Nephron progenitor cell (in vitro differentiated cells): ENCODE results near the gene TMPRSS11D.

Experiments
- DNase-seq: peaks from one replicate; pipeline ENCODE4 v3.0.0; 2021
- H3K27ac Mint-ChIP-seq: 2 replicates; pipeline ENCODE4 v1.8.0; 2021; ENCODE audit warnings: mild to moderate bottlenecking, moderate library complexity, mixed read lengths
- H3K27me3 Mint-ChIP-seq: 2 replicates; pipeline ENCODE4 v1.8.0; 2021; ENCODE audit warnings: mild to moderate bottlenecking, low read depth, mixed read lengths; ENCODE audit not compliant: poor library complexity
- H3K36me3 Mint-ChIP-seq: 2 replicates; pipeline ENCODE4 v1.8.0; 2021; ENCODE audit warnings: low read depth, mixed read lengths
- H3K4me1 Mint-ChIP-seq: 2 replicates; pipeline ENCODE4 v1.8.0; 2021; ENCODE audit warnings: mixed read lengths
- H3K4me3 Mint-ChIP-seq: 2 replicates; pipeline ENCODE4 v1.8.0; 2021; ENCODE audit warnings: mild to moderate bottlenecking, moderate library complexity, mixed read lengths
- H3K9me3 Mint-ChIP-seq: 2 replicates; pipeline ENCODE4 v1.8.0; 2021; ENCODE audit warnings: mild to moderate bottlenecking, moderate library complexity, mixed read lengths
- CTCF ChIP-seq: fragments of 200-600 bp; sonication (generic); IDR thresholded peaks from 2 replicates; pipeline ENCODE4 v1.5.0; 2021; ENCODE audit warnings: antibody characterized with exemption

TMPRSS11D gene

GRCh38 chr4:67926485-67926884 is 42.7 kb upstream of the TMPRSS11D start:
- TF ChIP-seq CTCF, result no peak
- Mint-ChIP-seq H3K4me3 (no peak overlapping the region), H3K27me3 (no peaks in the 10 kb centered on the region), H3K36me3 (no peaks in the 10 kb centered on the region), H3K27ac (no peak overlapping the region), H3K9me3 (peaks cover 7% of the 10 kb centered on the region), H3K4me1 (peaks cover 5% of the 10 kb centered on the region)
- no peak for DNase-seq

- no peak overlapping the region for H3K27ac Mint-ChIP-seq
- no peak for DNase-seq
- no peaks in the 10 kb centered on the region for H3K36me3 Mint-ChIP-seq
- peaks cover 7% of the 10 kb centered on the region for H3K9me3 Mint-ChIP-seq
- no peak for TF ChIP-seq CTCF
- H3K27me3 Mint-ChIP-seq, result no peaks in the 10 kb centered on the region
- H3K4me1 Mint-ChIP-seq, result no peaks in the 10 kb centered on the region
- H3K4me3 Mint-ChIP-seq, result no peak overlapping the region
Observed at GRCh38 chr4:67922697-67923096, 38.9 kb upstream of the TMPRSS11D start.

GRCh38 chr4:67918428-67918827 is 34.6 kb upstream of the TMPRSS11D start:
- peak; percentile 26 for TF ChIP-seq CTCF
- no peak overlapping the region for H3K27ac Mint-ChIP-seq
- no peaks in the 10 kb centered on the region for H3K27me3 Mint-ChIP-seq
- no peak for DNase-seq
- no peak overlapping the region for H3K4me3 Mint-ChIP-seq
- H3K36me3 Mint-ChIP-seq, result no peaks in the 10 kb centered on the region
- H3K4me1 Mint-ChIP-seq, result no peaks in the 10 kb centered on the region
- no peaks in the 10 kb centered on the region for H3K9me3 Mint-ChIP-seq

- no peaks in the 10 kb centered on the region for H3K4me1 Mint-ChIP-seq
Observed at GRCh38 chr4:67915400-67915966, 31.7 kb upstream of the TMPRSS11D start.

GRCh38 chr4:67912080-67912479 is 28.3 kb upstream of the TMPRSS11D start:
- no peak for DNase-seq
- no peak overlapping the region for H3K27ac Mint-ChIP-seq
- no peaks in the 10 kb centered on the region for H3K4me1 Mint-ChIP-seq
- H3K36me3 Mint-ChIP-seq, result no peaks in the 10 kb centered on the region
- H3K27me3 Mint-ChIP-seq, result no peaks in the 10 kb centered on the region
- no peak for TF ChIP-seq CTCF
- no peak overlapping the region for H3K4me3 Mint-ChIP-seq
- H3K9me3 Mint-ChIP-seq, result no peaks in the 10 kb centered on the region

More at GRCh38 chr4:67915400-67915966, 31.7 kb upstream of the TMPRSS11D start:
- Mint-ChIP-seq H3K9me3 (no peaks in the 10 kb centered on the region), H3K36me3 (no peaks in the 10 kb centered on the region), H3K27ac (no peak overlapping the region), H3K4me3 (no peak overlapping the region), H3K27me3 (no peaks in the 10 kb centered on the region)
- TF ChIP-seq CTCF, result no peak
- DNase-seq, result no peak

- Mint-ChIP-seq H3K27me3 (no peaks in the 10 kb centered on the region), H3K4me3 (no peak overlapping the region), H3K36me3 (no peaks in the 10 kb centered on the region), H3K27ac (no peak overlapping the region), H3K9me3 (no peaks in the 10 kb centered on the region), H3K4me1 (no peaks in the 10 kb centered on the region)
- DNase-seq, result no peak
- no peak for TF ChIP-seq CTCF
Observed at GRCh38 chr4:67911638-67912037, 27.8 kb upstream of the TMPRSS11D start.
